Prostate gland (tissue), 2 donors: ENCODE data around the gene AK8. TPM values are rescaled to one million over a fixed set of nuclear protein-coding genes. Genes with fewer than 3 reads are reported as not detected.

Source experiments
- DNase-seq: peaks from one replicate; pipeline ENCODE4 v3.0.0-alpha.2; 2019; ENCODE audit warnings: low spot score
- H3K27ac ChIP-seq, 2 donors: fragments of 200-600 bp; sonication (generic); 2 replicates each; pipeline ENCODE4 v1.5.1; 2017 to 2019
- H3K27me3 ChIP-seq: fragments of 200-600 bp; sonication (generic); replicated peaks from 2 replicates; pipeline ENCODE4 v1.5.1; 2019; ENCODE audit not compliant: insufficient read depth
- H3K36me3 ChIP-seq, 2 donors: fragments of 200-600 bp; sonication (generic); 1 replicate in 1 of 2; 2 replicates in 1 of 2; pipeline versions ENCODE4 v1.5.1 to v1.8.1; 2017 to 2019
- H3K4me1 ChIP-seq: fragments of 200-600 bp; sonication (generic); replicated peaks from 2 replicates; pipeline ENCODE4 v1.5.1; 2019
- H3K4me3 ChIP-seq, 2 donors: fragments of 200-600 bp; sonication (generic); 2 replicates each; pipeline ENCODE4 v1.5.1; 2017 to 2019
- H3K9me3 ChIP-seq: fragments of 200-600 bp; sonication (generic); 2 replicates; pipeline ENCODE4 v1.5.1; 2017
- POLR2A ChIP-seq: fragments of 450-650 bp; IDR thresholded peaks from one replicate; pipeline ENCODE4 v1.6.1; 2016; ENCODE audit warnings: antibody characterized with exemption, mild to moderate bottlenecking
- POLR2AphosphoS5 ChIP-seq: sonication (generic); formaldehyde crosslinking; IDR thresholded peaks from one replicate; pipeline ENCODE4 v1.6.1; 2017; ENCODE audit warnings: antibody characterized with exemption
- WGBS: methylation state at CpG from one replicate; pipeline ENCODE4 v1.1.5; 2018; 5-methylcytosine and 5-hydroxymethylcytosine counted together
- intact Hi-C: fragments of 100-400 bp; cut with DNase I; formaldehyde crosslinking; loops from one replicate; pipeline ENCODE4 v1.14.2; 2022
- total RNA-seq, 2 donors: library from RNA; depleted of rRNA; stranded (reverse); fragments of >200 nt; gene quantifications; one replicate each; pipeline ENCODE4 v1.1.0, GENCODE V29; 2016
- TF ChIP-seq, protein P1 (sequence below), 4 experiments: fragments of 200-600 bp in 2 of 4; fragments of 450-650 bp in 2 of 4; sonication (generic) in 2 of 4; IDR thresholded peaks; 1 replicate in 3 of 4; 2 replicates in 1 of 4; pipeline ENCODE4 v1.5.1; 2016 to 2019; ENCODE audit warnings: antibody characterized with exemption in 4 of 4, mild to moderate bottlenecking in 2 of 4, moderate library complexity in 2 of 4

The AK8 gene
- total RNA-seq, 2 donors from 2014 or later: 3.3 to 4.1 TPM

DNA sequence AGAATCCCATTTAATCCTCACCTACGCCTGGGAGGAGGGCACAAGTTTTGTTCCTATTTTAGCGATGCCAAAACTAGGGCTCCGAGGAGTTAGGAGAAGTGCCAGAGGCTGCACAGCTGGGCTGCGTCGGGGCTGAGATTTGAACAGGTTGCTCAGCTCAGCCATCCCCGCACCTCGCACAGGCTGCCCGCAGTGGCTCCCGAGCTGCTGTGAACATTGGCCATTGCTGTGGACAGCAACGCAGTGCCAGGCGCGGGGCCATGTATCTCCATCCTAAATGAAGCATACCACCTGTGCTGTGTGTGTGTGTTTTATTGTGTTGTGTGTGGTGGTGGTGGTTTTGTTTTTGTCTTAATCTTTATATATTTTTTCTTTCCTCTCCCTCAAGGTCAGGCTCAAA lies 52.0 kb downstream of the AK8 start:
- intact Hi-C loops: no loop called here
- H3K27ac ChIP-seq: no peak overlapping the region
- H3K27me3 ChIP-seq: no peaks in the 10 kb centered on the region
- H3K4me1 ChIP-seq: no peaks in the 10 kb centered on the region
- H3K4me3 ChIP-seq: no peak overlapping the region
- no peaks in the 10 kb centered on the region for H3K9me3 ChIP-seq
- WGBS: 73% methylated on average over 12 of the region's 12 CpGs
- no peaks in the 10 kb centered on the region for H3K36me3 ChIP-seq
- DNase-seq: no peak
- TF ChIP-seq, protein P1, sequence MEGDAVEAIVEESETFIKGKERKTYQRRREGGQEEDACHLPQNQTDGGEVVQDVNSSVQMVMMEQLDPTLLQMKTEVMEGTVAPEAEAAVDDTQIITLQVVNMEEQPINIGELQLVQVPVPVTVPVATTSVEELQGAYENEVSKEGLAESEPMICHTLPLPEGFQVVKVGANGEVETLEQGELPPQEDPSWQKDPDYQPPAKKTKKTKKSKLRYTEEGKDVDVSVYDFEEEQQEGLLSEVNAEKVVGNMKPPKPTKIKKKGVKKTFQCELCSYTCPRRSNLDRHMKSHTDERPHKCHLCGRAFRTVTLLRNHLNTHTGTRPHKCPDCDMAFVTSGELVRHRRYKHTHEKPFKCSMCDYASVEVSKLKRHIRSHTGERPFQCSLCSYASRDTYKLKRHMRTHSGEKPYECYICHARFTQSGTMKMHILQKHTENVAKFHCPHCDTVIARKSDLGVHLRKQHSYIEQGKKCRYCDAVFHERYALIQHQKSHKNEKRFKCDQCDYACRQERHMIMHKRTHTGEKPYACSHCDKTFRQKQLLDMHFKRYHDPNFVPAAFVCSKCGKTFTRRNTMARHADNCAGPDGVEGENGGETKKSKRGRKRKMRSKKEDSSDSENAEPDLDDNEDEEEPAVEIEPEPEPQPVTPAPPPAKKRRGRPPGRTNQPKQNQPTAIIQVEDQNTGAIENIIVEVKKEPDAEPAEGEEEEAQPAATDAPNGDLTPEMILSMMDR (IDR thresholded peaks at IDR 0.05): no peak
- TF ChIP-seq POLR2A: no peak
- TF ChIP-seq POLR2AphosphoS5: no peak

DNA sequence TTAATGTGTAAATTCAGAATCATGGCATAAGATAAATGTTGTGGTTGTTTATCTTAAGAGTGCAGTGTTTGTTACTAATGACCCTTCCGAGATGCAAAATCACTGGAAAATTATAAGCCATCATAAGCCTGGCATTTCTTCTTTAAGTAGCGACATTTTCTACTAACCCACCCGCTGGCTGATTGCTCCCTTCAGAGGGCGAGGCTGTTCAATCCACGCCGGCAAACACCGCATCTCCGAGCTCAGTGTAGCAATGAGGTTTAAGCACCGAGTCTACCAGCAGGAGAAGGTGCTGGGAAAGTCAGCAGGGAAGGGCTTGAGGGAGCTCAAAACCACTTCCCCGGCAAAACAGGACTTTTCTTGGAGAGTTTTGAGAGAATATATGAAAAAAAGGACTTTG lies 52.7 kb downstream of the AK8 start:
- WGBS: 74% methylated on average over 10 of the region's 10 CpGs

DNA sequence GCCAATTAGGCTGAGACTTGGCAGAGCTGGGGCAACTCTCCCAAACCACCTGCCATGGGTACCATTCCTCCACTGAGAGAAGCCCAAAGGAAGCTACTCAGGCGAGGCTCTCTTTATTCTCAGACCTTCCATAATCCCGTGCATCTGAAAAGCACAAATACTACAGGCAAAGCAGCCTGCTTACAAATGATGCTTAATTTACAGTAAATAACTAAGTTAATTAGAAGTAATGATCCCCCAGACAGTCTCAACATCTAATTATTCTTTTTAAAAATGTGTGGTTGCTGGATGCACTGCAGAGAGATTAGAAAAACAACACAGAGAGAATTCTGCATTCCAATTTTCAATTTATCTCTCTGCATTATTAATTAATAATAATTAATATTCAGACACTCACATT lies 53.1 kb downstream of the AK8 start:
- no peak for DNase-seq
- Histone ChIP-seq H3K9me3 (no peaks in the 10 kb centered on the region), H3K27me3 (no peaks in the 10 kb centered on the region), H3K4me1 (no peaks in the 10 kb centered on the region), H3K4me3 (no peak overlapping the region), H3K36me3 (no peaks in the 10 kb centered on the region), H3K27ac (no peak overlapping the region)
- WGBS: 81% methylated on average over 2 of the region's 2 CpGs
- TF ChIP-seq, protein P1 (IDR thresholded peaks at IDR 0.05): no peak
- TF ChIP-seq POLR2AphosphoS5 (no peak), POLR2A (no peak)
- intact Hi-C loops: no loop called here

More for the DNA sequence above, 52.7 kb downstream of the AK8 start:
- H3K27ac ChIP-seq: no peak overlapping the region
- no peak for TF ChIP-seq POLR2A
- no peak for TF ChIP-seq POLR2AphosphoS5
- TF ChIP-seq, protein P1 (IDR thresholded peaks at IDR 0.05): no peak
- H3K27me3 ChIP-seq: no peaks in the 10 kb centered on the region
- no peaks in the 10 kb centered on the region for H3K36me3 ChIP-seq
- H3K9me3 ChIP-seq: no peaks in the 10 kb centered on the region
- intact Hi-C loops: no loop called here
- H3K4me1 ChIP-seq: no peaks in the 10 kb centered on the region
- DNase-seq: no peak
- no peak overlapping the region for H3K4me3 ChIP-seq

DNA sequence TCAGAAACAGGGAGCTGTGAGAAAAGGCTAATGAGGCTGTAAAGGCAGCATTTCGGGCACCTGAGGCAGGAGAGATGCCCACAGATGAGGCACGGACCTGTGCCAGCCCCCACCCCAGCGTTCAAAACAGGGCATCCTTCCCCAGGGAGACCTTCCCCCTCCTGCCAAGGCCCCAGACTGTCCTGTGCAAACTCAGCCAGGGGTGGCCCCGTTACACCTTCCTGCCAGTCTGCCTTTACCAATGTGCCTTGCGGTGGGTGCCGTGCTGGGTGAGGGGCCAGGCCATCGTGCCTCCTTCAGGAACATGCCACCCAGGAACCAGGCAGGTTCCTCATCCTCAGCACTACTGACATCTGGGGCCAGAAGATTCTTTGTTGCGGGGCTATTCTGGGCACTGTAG lies 53.9 kb downstream of the AK8 start:
- intact Hi-C loops: no loop called here
- H3K27me3 ChIP-seq: no peaks in the 10 kb centered on the region
- no peaks in the 10 kb centered on the region for H3K36me3 ChIP-seq
- no peak for DNase-seq
- 95% methylated on average over 8 of the region's 8 CpGs for WGBS
- H3K4me3 ChIP-seq: no peak overlapping the region
- H3K9me3 ChIP-seq: no peaks in the 10 kb centered on the region
- H3K4me1 ChIP-seq: no peaks in the 10 kb centered on the region
- TF ChIP-seq, protein P1 (IDR thresholded peaks at IDR 0.05): no peak
- TF ChIP-seq POLR2AphosphoS5 (no peak), POLR2A (no peak)
- no peak overlapping the region for H3K27ac ChIP-seq

DNA sequence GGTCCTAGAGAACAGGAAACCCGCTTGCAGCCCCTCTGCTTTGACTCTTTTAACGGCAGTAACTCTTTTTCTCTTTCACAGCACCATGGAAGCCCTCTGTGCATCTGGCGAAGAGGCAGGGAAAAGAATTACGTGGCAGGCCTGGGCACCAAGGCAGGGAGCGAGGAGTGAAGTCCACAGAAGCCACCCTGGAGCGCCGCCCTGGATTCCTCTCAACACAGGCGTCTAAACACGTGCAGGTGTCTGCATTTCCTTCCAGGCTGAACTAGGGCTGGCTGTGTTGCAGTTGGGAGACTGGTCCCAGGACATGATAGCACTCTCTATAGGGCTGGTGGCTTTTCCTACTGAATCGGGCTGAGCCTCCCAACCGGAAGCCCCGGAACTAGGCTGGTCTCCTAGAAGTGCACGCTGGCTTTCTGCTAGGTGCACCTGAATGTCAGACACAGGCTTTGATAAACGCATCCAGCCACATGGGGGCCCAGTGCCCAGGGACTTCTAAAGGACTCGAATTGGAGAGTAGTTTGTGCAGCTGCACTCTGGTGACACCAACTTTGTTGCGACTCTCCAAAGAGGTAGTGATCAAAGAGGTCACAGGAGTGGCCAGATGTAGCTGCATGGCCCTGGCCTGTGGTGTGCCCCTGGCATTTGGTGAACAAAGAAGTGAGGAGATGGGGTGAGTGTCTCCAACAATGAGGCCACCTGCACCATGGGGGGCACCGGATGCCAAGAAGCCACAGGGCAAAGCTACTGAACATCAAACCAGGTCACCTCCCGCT lies 54.5 kb downstream of the AK8 start:
- DNase-seq: no peak
- TF ChIP-seq POLR2AphosphoS5: no peak
- TF ChIP-seq POLR2A: no peak
- TF ChIP-seq, protein P1 (IDR thresholded peaks at IDR 0.05): no peak
- intact Hi-C loops: no loop called here
- Histone ChIP-seq H3K36me3 (no peaks in the 10 kb centered on the region), H3K27ac (no peak overlapping the region), H3K4me3 (no peak overlapping the region), H3K4me1 (no peaks in the 10 kb centered on the region), H3K27me3 (no peaks in the 10 kb centered on the region), H3K9me3 (no peaks in the 10 kb centered on the region)
- 79% methylated on average over 18 of the region's 18 CpGs for WGBS
